CD14-positive monocyte (primary cell): ENCODE measurements around the gene CDH23. TPM values are rescaled to one million over a fixed set of nuclear protein-coding genes. Genes with fewer than 3 reads are reported as not detected.

ENCODE experiments used
- DNase-seq, 3 donors: peaks; one replicate each; pipeline ENCODE4 v3.0.0-alpha.2; 2011 to 2022
- H2AFZ ChIP-seq: 2 replicates; pipeline ENCODE4 v1.6.0; 2012; ENCODE audit warnings: mild to moderate bottlenecking, low read depth, low read length, inconsistent platforms; ENCODE audit not compliant: insufficient read depth, poor library complexity, severe bottlenecking
- H3K27ac ChIP-seq, 2 donors: 1 replicate in 1 of 2; 2 replicates in 1 of 2; pipeline ENCODE4 v1.5.1; 2012 to 2013; ENCODE audit warnings: low read length in 2 of 2, control low read depth in 1 of 2, inconsistent platforms in 1 of 2, low read depth in 1 of 2, mild to moderate bottlenecking in 1 of 2
- H3K27me3 ChIP-seq, 2 donors: one replicate each; pipeline versions ENCODE4 v1.6.0 to v1.6.1; 2011 to 2013; ENCODE audit warnings: low read length in 2 of 2; ENCODE audit not compliant: control insufficient read depth in 2 of 2, insufficient read depth in 2 of 2
- H3K36me3 ChIP-seq, 2 donors: replicated peaks in 1 of 2; 1 replicate in 1 of 2; 2 replicates in 1 of 2; pipeline versions ENCODE4 v1.5.1 to v1.6.1; 2012 to 2013; ENCODE audit warnings: low read length in 2 of 2, control low read depth in 1 of 2, inconsistent platforms in 1 of 2, mild to moderate bottlenecking in 1 of 2; ENCODE audit not compliant: insufficient read depth in 2 of 2, control insufficient read depth in 1 of 2
- H3K4me1 ChIP-seq, 2 donors: 1 replicate in 1 of 2; 2 replicates in 1 of 2; pipeline versions ENCODE4 v1.5.1 to v1.6.1; 2012 to 2013; ENCODE audit warnings: low read length in 2 of 2, control low read depth in 1 of 2, inconsistent platforms in 1 of 2, mild to moderate bottlenecking in 1 of 2, moderate library complexity in 1 of 2; ENCODE audit not compliant: insufficient read depth in 2 of 2, control insufficient read depth in 1 of 2
- H3K4me2 ChIP-seq: replicated peaks from 2 replicates; pipeline ENCODE3; 2012; ENCODE audit warnings: low read length, moderate library complexity, mild to moderate bottlenecking; ENCODE audit not compliant: poor library complexity, severe bottlenecking; ENCODE audit errors: extremely low read depth
- H3K4me3 ChIP-seq, 3 experiments: fragments of 200-600 bp in 1 of 3; sonication (generic) in 1 of 3; replicated peaks in 1 of 3; 1 replicate in 2 of 3; 2 replicates in 1 of 3; pipeline ENCODE4 v1.5.1; 2011 to 2013; ENCODE audit warnings: low read length in 3 of 3, mild to moderate bottlenecking in 3 of 3, control low read depth in 2 of 3, low read depth in 2 of 3, inconsistent platforms in 1 of 3, moderate library complexity in 1 of 3
- H3K79me2 ChIP-seq: 2 replicates; pipeline ENCODE4 v1.6.0; 2012; ENCODE audit warnings: mild to moderate bottlenecking, control low read depth, inconsistent platforms, low read length, moderate library complexity; ENCODE audit not compliant: insufficient read depth
- H3K9ac ChIP-seq: 2 replicates; pipeline ENCODE4 v1.6.0; 2017; ENCODE audit warnings: low read length, mild to moderate bottlenecking; ENCODE audit not compliant: insufficient read depth, poor library complexity, severe bottlenecking
- H3K9me3 ChIP-seq, 2 donors: replicated peaks in 1 of 2; 1 replicate in 1 of 2; 2 replicates in 1 of 2; pipeline versions ENCODE4 v1.5.1 to v1.6.1; 2012 to 2013; ENCODE audit warnings: low read length in 2 of 2, control low read depth in 1 of 2; ENCODE audit not compliant: control insufficient read depth in 1 of 2, insufficient read depth in 1 of 2
- H4K20me1 ChIP-seq: 2 replicates; pipeline ENCODE4 v1.6.0; 2012; ENCODE audit warnings: mild to moderate bottlenecking, low read length, control low read depth, moderate library complexity; ENCODE audit not compliant: insufficient read depth
- H3K27ac Mint-ChIP-seq, 7 donors: one replicate each; pipeline ENCODE4 v1.8.0; 2020; ENCODE audit warnings: mild to moderate bottlenecking in 7 of 7, mixed read lengths in 7 of 7, moderate library complexity in 6 of 7, inconsistent platforms in 2 of 7
- H3K27me3 Mint-ChIP-seq, 3 donors: one replicate each; pipeline ENCODE4 v1.8.0; 2021 to 2022; ENCODE audit warnings: low read depth in 3 of 3, mild to moderate bottlenecking in 3 of 3, mixed read lengths in 3 of 3, moderate library complexity in 3 of 3, inconsistent platforms in 1 of 3
- H3K36me3 Mint-ChIP-seq, 2 donors: one replicate each; pipeline ENCODE4 v1.8.0; 2020; ENCODE audit warnings: mixed read lengths in 2 of 2, inconsistent platforms in 1 of 2, mild to moderate bottlenecking in 1 of 2
- H3K4me1 Mint-ChIP-seq: one replicate; pipeline ENCODE4 v1.8.0; 2020; ENCODE audit warnings: mild to moderate bottlenecking, mixed read lengths
- H3K4me3 Mint-ChIP-seq, 2 donors: one replicate each; pipeline ENCODE4 v1.8.0; 2020; ENCODE audit warnings: mild to moderate bottlenecking in 2 of 2, mixed read lengths in 2 of 2, moderate library complexity in 1 of 2
- H3K9me3 Mint-ChIP-seq, 7 donors: one replicate each; pipeline ENCODE4 v1.8.0; 2020 to 2022; ENCODE audit warnings: mixed read lengths in 7 of 7, mild to moderate bottlenecking in 6 of 7, moderate library complexity in 6 of 7, inconsistent platforms in 2 of 7
- CTCF ChIP-seq: fragments of 200-600 bp; IDR thresholded peaks from one replicate; pipeline ENCODE4 v1.8.0; 2022; ENCODE audit warnings: antibody characterized with exemption, mild to moderate bottlenecking
- WGBS: methylation state at CpG from one replicate; pipeline ENCODE4 v1.1.5; 2013; ENCODE audit warnings: missing lambda C conversion rate; ENCODE audit not compliant: insufficient coverage; 5-methylcytosine and 5-hydroxymethylcytosine counted together
- intact Hi-C, 2 donors: fragments of 100-400 bp; cut with micrococcal nuclease; formaldehyde crosslinking; loops; one replicate each; pipeline versions ENCODE4 v1.15.0 to v1.15.1; 2023
- polyA plus RNA-seq, 3 donors: library from polyadenylated mRNA; depleted of rRNA in 1 of 3; unstranded in 2 of 3; stranded (reverse) in 1 of 3; fragments of 300-500 nt in 2 of 3; fragments of >200 nt in 1 of 3; fragmentation: Illumina TruSeq in 2 of 3; gene quantifications; 1 replicate in 2 of 3; 2 replicates in 1 of 3; pipeline ENCODE4 v1.2.3, GENCODE V29; 2012 to 2021

CDH23 gene
- polyA plus RNA-seq, 3 donors = 8.2 to 36.2 (median 10.5) TPM

GRCh38 chr10:71734797-71735196 is 338.1 kb downstream of the CDH23 start:
- Histone ChIP-seq H3K4me1 (peaks cover 78 to 88% of the 10 kb centered on the region in 2 donors), H3K79me2 (peaks cover 3% of the 10 kb centered on the region), H3K4me3 (no peak overlapping the region), H3K9ac (no peak overlapping the region), H4K20me1 (no peaks in the 10 kb centered on the region), H3K9me3 (no peaks in the 10 kb centered on the region), H3K36me3 (peaks cover 11 to 37% of the 10 kb centered on the region in 2 donors), H3K4me2 (no peak overlapping the region), H3K27me3 (no peaks in the 10 kb centered on the region), H2AFZ (no peak overlapping the region), H3K27ac (peak overlapping the region in 1 of 2 donors; percentile 38)
- Mint-ChIP-seq H3K27ac (peak overlapping the region in 3 of 7 donors; percentile 18 to 79 (median 68)), H3K4me3 (no peak overlapping the region), H3K9me3 (peaks cover 0 to 4% (median 0%) of the 10 kb centered on the region in 7 donors), H3K4me1 (peaks cover 94% of the 10 kb centered on the region), H3K36me3 (peaks cover 39 to 58% of the 10 kb centered on the region in 2 donors), H3K27me3 (peaks cover 0 to 4% (median 2%) of the 10 kb centered on the region in 3 donors)
- intact Hi-C loops = no loop called here
- 87% methylated on average over 4 of the region's 5 CpGs for WGBS
- TF ChIP-seq CTCF = no peak
- DNase-seq = no peak

GRCh38 chr10:71735709-71736569 is 339.2 kb downstream of the CDH23 start:
- H3K4me2 ChIP-seq = peak overlapping the region; percentile 56
- H3K4me1 ChIP-seq = peaks cover 78 to 88% of the 10 kb centered on the region in 2 donors
- no peak overlapping the region for H2AFZ ChIP-seq
- peaks cover 11 to 37% of the 10 kb centered on the region in 2 donors for H3K36me3 ChIP-seq
- peak in 2 of 3 donors; percentile 42 to 58 for DNase-seq
- H3K79me2 ChIP-seq = no peaks in the 10 kb centered on the region
- peak overlapping the region; percentile 38 to 68 for H3K27ac ChIP-seq
- WGBS = 29% methylated on average over 11 of the region's 16 CpGs
- Mint-ChIP-seq H3K27ac (peak overlapping the region; percentile 14 to 84 (median 64)), H3K4me3 (peak overlapping the region; percentile 37 to 57), H3K9me3 (peaks cover 0 to 4% (median 0%) of the 10 kb centered on the region in 7 donors), H3K36me3 (peaks cover 46 to 67% of the 10 kb centered on the region in 2 donors), H3K4me1 (peaks cover 94% of the 10 kb centered on the region), H3K27me3 (peaks cover 0 to 4% (median 2%) of the 10 kb centered on the region in 3 donors)
- H3K9ac ChIP-seq = peak overlapping the region; percentile 23
- intact Hi-C loops = no loop called here
- H4K20me1 ChIP-seq = no peaks in the 10 kb centered on the region
- peak overlapping the region in 1 of 3 experiments; percentile 55 for H3K4me3 ChIP-seq
- TF ChIP-seq CTCF = no peak
- no peaks in the 10 kb centered on the region for H3K9me3 ChIP-seq
- no peaks in the 10 kb centered on the region for H3K27me3 ChIP-seq
